ENCODE measurements around the gene CDIPT. TPM values are rescaled to one million over a fixed set of nuclear protein-coding genes. Genes with fewer than 3 reads are reported as not detected.
A peak's percentile ranks its signal among the peaks of the same experiment; 100 is the strongest.

The CDIPT gene
- total and polyA plus RNA-seq, 2 of the 13 experiments (the other 11 are each of a cell fraction or from before 2014, with no cell fraction given) = 54.9 to 97.5 TPM

DNA sequence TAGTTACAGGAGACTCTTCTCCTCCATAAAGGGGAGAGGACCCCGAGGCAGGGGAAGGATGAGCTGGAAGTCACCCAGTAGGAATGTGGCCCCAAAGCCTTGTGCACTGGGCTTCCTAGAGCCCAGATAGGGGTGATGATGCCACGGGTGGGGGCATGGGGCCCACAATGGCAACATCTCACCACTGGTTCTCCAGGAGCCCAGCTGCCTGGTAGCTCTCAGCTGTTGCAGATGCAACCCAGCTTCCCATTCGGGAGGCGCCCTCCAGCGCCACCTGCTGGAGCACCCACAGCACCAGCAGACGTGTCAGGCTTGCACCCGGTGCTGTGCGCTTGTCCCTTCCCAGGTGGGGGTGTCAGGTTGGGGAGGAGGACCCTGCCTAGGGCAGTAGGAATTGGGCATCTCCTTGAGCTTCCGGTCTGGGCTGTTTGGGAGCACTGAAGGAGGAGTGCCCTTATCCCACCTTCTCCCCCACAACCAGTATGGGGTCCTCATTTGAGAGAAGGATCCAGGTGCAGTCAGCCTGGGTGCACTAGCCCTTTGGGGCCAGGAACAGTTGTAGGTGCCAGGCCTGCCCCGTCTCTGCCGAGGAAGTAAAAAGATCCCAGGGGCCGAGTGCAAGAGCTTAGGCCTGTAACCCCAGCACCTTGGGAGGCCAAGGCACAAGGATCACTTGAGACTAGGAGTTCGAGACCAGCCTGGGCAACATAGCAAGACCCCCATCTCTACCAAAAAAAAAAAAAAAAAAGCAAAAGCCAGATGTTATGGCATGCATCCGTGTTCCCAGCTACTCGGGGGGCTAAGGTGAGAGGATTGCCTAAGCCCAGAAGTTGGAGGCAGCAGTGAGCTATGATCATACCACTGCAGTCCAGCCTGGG lies 14.4 kb downstream of the CDIPT start (continued):
- TF ChIP-seq, protein P1, sequence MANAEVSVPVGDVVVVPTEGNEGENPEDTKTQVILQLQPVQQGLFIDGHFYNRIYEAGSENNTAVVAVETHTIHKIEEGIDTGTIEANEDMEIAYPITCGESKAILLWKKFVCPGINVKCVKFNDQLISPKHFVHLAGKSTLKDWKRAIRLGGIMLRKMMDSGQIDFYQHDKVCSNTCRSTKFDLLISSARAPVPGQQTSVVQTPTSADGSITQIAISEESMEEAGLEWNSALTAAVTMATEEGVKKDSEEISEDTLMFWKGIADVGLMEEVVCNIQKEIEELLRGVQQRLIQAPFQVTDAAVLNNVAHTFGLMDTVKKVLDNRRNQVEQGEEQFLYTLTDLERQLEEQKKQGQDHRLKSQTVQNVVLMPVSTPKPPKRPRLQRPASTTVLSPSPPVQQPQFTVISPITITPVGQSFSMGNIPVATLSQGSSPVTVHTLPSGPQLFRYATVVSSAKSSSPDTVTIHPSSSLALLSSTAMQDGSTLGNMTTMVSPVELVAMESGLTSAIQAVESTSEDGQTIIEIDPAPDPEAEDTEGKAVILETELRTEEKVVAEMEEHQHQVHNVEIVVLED (CRISPR knock-in tag; IDR thresholded peaks at IDR 0.05; ENCODE audit: borderline replicate concordance) = 0 out of 2 replicates have a peak, but pooled peaks have one; percentile 31
- TF ChIP-seq NFE2 (CRISPR knock-in tag; IDR thresholded peaks at IDR 0.05) (no peak), YEATS4 (CRISPR knock-in tag; IDR thresholded peaks at IDR 0.05; ENCODE audit: borderline replicate concordance) (no peak), ZSCAN22 (CRISPR knock-in tag; IDR thresholded peaks at IDR 0.05) (no peak), NR2F2 (IDR thresholded peaks at IDR 0.05; ENCODE audit: borderline replicate concordance, low read depth) (no peak), NFE2L1 (CRISPR knock-in tag; IDR thresholded peaks at IDR 0.05; ENCODE audit: borderline replicate concordance) (no peak), SRY (CRISPR knock-in tag; IDR thresholded peaks at IDR 0.05) (no peak), AGO1 (IDR thresholded peaks at IDR 0.05; ENCODE audit: low read depth, low read length, poor library complexity, severe bottlenecking) (no peak), NFYB (CRISPR knock-in tag; IDR thresholded peaks at IDR 0.05) (no peak)
- TF ChIP-seq, protein P2, sequence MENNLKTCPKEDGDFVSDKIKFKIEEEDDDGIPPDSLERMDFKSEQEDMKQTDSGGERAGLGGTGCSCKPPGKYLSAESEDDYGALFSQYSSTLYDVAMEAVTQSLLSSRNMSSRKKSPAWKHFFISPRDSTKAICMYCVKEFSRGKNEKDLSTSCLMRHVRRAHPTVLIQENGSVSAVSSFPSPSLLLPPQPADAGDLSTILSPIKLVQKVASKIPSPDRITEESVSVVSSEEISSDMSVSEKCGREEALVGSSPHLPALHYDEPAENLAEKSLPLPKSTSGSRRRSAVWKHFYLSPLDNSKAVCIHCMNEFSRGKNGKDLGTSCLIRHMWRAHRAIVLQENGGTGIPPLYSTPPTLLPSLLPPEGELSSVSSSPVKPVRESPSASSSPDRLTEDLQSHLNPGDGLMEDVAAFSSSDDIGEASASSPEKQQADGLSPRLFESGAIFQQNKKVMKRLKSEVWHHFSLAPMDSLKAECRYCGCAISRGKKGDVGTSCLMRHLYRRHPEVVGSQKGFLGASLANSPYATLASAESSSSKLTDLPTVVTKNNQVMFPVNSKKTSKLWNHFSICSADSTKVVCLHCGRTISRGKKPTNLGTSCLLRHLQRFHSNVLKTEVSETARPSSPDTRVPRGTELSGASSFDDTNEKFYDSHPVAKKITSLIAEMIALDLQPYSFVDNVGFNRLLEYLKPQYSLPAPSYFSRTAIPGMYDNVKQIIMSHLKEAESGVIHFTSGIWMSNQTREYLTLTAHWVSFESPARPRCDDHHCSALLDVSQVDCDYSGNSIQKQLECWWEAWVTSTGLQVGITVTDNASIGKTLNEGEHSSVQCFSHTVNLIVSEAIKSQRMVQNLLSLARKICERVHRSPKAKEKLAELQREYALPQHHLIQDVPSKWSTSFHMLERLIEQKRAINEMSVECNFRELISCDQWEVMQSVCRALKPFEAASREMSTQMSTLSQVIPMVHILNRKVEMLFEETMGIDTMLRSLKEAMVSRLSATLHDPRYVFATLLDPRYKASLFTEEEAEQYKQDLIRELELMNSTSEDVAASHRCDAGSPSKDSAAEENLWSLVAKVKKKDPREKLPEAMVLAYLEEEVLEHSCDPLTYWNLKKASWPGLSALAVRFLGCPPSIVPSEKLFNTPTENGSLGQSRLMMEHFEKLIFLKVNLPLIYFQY (CRISPR knock-in tag; IDR thresholded peaks at IDR 0.05; ENCODE audit: borderline replicate concordance) = 0 out of 2 replicates have a peak, but pooled peaks have one; percentile 37
- TF ChIP-seq, protein P3, sequence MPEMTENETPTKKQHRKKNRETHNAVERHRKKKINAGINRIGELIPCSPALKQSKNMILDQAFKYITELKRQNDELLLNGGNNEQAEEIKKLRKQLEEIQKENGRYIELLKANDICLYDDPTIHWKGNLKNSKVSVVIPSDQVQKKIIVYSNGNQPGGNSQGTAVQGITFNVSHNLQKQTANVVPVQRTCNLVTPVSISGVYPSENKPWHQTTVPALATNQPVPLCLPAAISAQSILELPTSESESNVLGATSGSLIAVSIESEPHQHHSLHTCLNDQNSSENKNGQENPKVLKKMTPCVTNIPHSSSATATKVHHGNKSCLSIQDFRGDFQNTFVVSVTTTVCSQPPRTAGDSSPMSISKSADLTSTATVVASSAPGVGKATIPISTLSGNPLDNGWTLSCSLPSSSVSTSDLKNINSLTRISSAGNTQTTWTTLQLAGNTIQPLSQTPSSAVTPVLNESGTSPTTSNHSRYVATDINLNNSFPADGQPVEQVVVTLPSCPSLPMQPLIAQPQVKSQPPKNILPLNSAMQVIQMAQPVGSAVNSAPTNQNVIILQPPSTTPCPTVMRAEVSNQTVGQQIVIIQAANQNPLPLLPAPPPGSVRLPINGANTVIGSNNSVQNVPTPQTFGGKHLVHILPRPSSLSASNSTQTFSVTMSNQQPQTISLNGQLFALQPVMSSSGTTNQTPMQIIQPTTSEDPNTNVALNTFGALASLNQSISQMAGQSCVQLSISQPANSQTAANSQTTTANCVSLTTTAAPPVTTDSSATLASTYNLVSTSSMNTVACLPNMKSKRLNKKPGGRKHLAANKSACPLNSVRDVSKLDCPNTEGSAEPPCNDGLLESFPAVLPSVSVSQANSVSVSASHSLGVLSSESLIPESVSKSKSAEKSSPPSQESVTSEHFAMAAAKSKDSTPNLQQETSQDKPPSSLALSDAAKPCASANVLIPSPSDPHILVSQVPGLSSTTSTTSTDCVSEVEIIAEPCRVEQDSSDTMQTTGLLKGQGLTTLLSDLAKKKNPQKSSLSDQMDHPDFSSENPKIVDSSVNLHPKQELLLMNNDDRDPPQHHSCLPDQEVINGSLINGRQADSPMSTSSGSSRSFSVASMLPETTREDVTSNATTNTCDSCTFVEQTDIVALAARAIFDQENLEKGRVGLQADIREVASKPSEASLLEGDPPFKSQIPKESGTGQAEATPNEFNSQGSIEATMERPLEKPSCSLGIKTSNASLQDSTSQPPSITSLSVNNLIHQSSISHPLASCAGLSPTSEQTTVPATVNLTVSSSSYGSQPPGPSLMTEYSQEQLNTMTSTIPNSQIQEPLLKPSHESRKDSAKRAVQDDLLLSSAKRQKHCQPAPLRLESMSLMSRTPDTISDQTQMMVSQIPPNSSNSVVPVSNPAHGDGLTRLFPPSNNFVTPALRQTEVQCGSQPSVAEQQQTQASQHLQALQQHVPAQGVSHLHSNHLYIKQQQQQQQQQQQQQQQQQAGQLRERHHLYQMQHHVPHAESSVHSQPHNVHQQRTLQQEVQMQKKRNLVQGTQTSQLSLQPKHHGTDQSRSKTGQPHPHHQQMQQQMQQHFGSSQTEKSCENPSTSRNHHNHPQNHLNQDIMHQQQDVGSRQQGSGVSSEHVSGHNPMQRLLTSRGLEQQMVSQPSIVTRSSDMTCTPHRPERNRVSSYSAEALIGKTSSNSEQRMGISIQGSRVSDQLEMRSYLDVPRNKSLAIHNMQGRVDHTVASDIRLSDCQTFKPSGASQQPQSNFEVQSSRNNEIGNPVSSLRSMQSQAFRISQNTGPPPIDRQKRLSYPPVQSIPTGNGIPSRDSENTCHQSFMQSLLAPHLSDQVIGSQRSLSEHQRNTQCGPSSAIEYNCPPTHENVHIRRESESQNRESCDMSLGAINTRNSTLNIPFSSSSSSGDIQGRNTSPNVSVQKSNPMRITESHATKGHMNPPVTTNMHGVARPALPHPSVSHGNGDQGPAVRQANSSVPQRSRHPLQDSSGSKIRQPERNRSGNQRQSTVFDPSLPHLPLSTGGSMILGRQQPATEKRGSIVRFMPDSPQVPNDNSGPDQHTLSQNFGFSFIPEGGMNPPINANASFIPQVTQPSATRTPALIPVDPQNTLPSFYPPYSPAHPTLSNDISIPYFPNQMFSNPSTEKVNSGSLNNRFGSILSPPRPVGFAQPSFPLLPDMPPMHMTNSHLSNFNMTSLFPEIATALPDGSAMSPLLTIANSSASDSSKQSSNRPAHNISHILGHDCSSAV (CRISPR knock-in tag; IDR thresholded peaks at IDR 0.05; ENCODE audit: borderline replicate concordance) = no peak
- TF ChIP-seq, protein P4, sequence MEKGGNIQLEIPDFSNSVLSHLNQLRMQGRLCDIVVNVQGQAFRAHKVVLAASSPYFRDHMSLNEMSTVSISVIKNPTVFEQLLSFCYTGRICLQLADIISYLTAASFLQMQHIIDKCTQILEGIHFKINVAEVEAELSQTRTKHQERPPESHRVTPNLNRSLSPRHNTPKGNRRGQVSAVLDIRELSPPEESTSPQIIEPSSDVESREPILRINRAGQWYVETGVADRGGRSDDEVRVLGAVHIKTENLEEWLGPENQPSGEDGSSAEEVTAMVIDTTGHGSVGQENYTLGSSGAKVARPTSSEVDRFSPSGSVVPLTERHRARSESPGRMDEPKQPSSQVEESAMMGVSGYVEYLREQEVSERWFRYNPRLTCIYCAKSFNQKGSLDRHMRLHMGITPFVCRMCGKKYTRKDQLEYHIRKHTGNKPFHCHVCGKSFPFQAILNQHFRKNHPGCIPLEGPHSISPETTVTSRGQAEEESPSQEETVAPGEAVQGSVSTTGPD (CRISPR knock-in tag; IDR thresholded peaks at IDR 0.05) = no peak
